GM18951 (cell line): ENCODE measurements around the gene ATF2.

Source experiments
- POLR2A ChIP-seq: IDR thresholded peaks from 4 replicates; pipeline ENCODE4 v1.6.1; 2011; ENCODE audit warnings: mild to moderate bottlenecking; ENCODE audit not compliant: insufficient read length, insufficient read depth; ENCODE audit errors: extremely low read depth
- in situ Hi-C: fragments of 300-500 bp; cut with MboI; formaldehyde crosslinking; loops from one replicate; pipeline ENCODE4 v1.12.0; 2022; ENCODE audit warnings: low sequenced_read_pairs, mixed read lengths, inconsistent platforms; ENCODE audit not compliant: unreplicated experiment

Gene ATF2

DNA sequence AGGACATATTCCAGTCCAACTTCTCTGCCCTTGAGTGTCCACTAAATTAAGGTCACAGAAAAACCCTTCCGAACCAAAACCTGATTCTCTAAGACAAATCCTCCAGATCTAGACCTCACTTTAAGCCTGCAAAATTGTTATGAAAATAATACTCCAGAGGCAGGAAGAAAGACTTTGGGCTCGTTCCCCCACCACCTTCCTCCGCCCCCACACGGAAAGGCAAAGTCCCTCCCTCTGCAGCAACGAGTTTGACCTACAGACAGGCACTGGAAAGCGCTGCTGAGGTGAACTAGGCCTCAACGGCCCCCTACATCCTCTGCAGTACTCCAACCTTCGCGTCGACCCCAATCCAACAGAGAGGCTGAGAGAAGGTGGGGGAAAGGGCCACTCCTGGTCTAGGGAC is 12.7 kb upstream of the ATF2 start:
- in situ Hi-C loops: no loop called here
- TF ChIP-seq POLR2A: peak; percentile 8

GRCh38 chr2:175176624-175177023 is 8.6 kb upstream of the ATF2 start:
- no peak for TF ChIP-seq POLR2A
- in situ Hi-C loops: no loop called here

GRCh38 chr2:175175896-175176295 is 7.9 kb upstream of the ATF2 start:
- in situ Hi-C loops: no loop called here
- TF ChIP-seq POLR2A: no peak

DNA sequence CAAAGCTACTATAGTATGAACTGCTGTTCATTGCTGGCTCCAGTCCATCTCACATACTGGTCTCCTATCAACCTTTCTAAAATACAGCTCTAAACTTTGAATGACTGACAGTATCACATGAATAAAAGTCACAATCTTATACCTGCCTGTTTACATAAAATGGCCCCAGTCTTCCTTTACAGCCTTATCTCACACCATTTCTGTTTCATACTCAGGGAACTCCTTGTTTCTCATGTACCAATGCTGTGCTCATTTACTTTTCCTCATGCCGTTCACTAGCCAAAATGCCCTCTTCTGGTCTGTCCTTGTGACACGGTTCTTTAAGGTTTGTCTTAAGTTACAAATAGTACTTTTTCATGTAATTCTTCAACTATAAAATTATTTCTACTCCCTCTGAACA is 7.3 kb upstream of the ATF2 start:
- in situ Hi-C loops: no loop called here
- no peak for TF ChIP-seq POLR2A

GRCh38 chr2:175170659-175171304 is 2.8 kb upstream of the ATF2 start:
- in situ Hi-C loops: no loop called here
- no peak for TF ChIP-seq POLR2A

- TF ChIP-seq POLR2A: no peak
- in situ Hi-C loops: no loop called here
Observed at GRCh38 chr2:175169191-175169590, 1.2 kb upstream of the ATF2 start.

GRCh38 chr2:175168564-175168945 is 552 bp upstream of the ATF2 start:
- in situ Hi-C loops: no loop called here
- TF ChIP-seq POLR2A: peak; percentile 60

- in situ Hi-C loops: no loop called here
- no peak for TF ChIP-seq POLR2A
Observed at GRCh38 chr2:175167076-175167791, 769 bp downstream of the ATF2 start.

- in situ Hi-C loops: no loop called here
- TF ChIP-seq POLR2A: no peak
Observed at GRCh38 chr2:175166216-175166824, 1.7 kb downstream of the ATF2 start.

GRCh38 chr2:175164235-175164634 is 3.8 kb downstream of the ATF2 start:
- in situ Hi-C loops: no loop called here
- no peak for TF ChIP-seq POLR2A

- in situ Hi-C loops: no loop called here
- no peak for TF ChIP-seq POLR2A
Observed at GRCh38 chr2:175158894-175159293, 9.1 kb downstream of the ATF2 start.

GRCh38 chr2:175156534-175156933 is 11.5 kb downstream of the ATF2 start:
- in situ Hi-C loops: no loop called here
- TF ChIP-seq POLR2A: no peak

DNA sequence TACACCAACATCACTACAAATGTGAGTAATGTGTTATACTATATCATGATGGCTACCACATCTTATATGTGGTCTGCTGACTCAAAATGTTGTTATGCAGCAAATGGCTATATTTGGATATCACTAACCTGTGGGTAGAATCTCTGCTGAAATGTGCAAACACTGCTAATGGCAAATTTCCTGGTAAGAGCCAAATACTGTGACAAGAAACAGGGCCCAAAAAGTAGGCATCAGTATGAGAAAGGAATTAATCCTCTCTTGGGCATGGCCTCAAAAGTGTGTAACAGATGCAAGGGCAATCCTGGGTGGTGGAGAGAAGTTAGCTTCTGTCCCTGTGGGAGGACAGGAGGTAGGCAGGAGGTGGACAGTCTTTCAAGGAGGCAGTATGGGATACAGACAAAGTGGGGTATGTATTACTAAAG is 13.3 kb downstream of the ATF2 start:
- no peak for TF ChIP-seq POLR2A
- in situ Hi-C loops: no loop called here

DNA sequence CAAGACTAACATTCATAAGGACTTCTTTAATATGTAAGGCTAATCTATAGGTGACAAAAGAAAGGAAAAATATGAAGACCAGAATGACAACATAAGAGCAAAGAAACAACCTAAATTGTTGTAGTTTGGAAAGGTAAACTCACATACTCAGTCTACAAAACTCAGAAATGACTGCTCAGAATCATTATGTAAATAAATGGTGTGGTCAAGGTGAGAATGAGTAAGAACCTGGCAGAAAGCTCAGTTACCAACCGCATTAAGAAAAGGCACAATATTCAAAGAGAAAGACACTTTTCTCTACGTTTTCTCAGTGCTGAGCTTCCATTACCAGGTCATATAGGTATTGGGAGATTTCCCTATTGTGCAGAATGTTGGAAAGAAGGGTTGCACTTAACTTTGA is 15.8 kb downstream of the ATF2 start:
- no peak for TF ChIP-seq POLR2A
- in situ Hi-C loops: no loop called here
